HG03097 (cell line): Measurements from ENCODE around the gene RANGRF.
"Not testable (repeated sequence)": the region's sequence is repeated elsewhere in the genome, so short reads cannot be mapped to it uniquely, and the experiment has no call there.

Experiments used
- ATAC-seq: cut with Tn5 transposase; IDR thresholded peaks from one replicate; pipeline ENCODE4 v1.9.1; 2021; ENCODE audit not compliant: unreplicated experiment, low FRiP score

The RANGRF gene, protein sequence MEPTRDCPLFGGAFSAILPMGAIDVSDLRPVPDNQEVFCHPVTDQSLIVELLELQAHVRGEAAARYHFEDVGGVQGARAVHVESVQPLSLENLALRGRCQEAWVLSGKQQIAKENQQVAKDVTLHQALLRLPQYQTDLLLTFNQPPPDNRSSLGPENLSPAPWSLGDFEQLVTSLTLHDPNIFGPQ

GRCh38 chr17:8288336-8289102, at the start of gene RANGRF:
Gene RANGRF (plus strand): TSS chr17:8288670. CDS start chr17:8288789, 119 bp downstream.
- ATAC-seq: peak; percentile 71

DNA sequence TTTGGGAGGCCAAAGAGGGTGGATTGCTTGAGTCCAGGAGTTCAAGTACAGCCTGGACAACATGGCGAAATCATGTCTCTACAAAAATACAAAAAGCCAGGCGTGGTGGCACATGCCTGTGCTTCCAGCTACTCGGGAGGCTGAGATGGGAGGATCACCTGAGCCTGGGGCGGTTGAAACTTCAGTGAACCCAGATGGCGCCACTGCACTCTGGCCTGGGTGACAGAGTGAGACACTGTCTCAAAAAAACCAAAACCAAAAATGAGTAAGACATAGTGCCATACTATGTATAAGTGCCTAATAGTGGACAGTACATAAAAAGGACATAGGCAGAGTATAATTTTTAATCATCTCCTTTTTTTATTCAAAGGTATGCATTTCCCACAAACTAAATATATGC, 44.6 kb upstream of the RANGRF start:
- ATAC-seq: no peak

GRCh38 chr17:8244768-8245167, 43.7 kb upstream of the RANGRF start:
- ATAC-seq: no peak

DNA sequence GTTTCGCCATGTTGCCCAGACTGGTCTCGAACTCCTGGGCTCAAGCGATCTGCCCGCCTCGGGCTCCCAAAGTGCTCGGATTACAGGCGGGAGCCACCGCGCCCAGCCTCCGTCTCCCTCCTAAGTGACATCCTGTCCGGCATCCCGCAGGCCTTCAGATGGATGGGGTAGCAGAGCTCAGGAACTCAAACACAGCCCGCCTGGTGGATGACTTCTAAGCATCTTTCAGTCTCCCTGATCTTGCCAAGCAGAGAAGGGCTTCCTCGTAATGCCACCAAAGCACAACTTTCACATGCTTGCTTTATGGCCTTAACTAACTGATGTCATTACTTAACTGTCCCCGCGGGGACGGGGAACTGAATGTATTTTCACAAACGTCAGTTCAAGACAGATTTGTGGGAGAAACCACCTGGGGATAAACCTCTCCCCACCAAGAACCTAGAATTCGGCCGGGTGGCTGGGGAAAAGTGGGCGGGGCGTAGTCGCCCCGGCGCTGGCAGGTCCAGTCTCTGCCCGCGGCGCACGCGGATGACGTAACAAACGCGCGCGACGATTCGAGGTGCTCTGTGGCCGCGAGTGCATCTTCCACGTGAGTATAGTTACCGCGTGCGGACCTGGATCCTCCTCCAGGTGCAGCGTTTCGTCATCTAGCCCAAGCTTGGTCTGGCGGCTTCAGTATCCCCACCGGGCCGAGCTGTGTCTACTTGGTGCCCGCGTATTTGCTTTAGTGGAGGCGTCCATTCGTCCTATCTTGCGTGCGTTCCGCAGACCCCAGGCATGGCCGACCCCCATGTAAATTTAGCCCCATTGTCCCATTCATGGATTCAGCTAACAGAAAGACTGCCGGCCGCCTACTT, 39.5 kb upstream of the RANGRF start, which contains the start of gene PFAS:
PFAS (plus strand) TSS at position 539 of the 857 bp plus-strand sequence. CDS start 4,649 bp downstream, outside the sequence.
- ATAC-seq: peak; percentile 50

GRCh38 chr17:8249621-8250500, 38.6 kb upstream of the RANGRF start:
- ATAC-seq: no peak

GRCh38 chr17:8251411-8251810, 37.1 kb upstream of the RANGRF start:
- ATAC-seq: not testable (repeated sequence)

- ATAC-seq: no peak
These were observed 34.7 kb upstream of the RANGRF start for GRCh38 chr17:8253801-8254200.

DNA sequence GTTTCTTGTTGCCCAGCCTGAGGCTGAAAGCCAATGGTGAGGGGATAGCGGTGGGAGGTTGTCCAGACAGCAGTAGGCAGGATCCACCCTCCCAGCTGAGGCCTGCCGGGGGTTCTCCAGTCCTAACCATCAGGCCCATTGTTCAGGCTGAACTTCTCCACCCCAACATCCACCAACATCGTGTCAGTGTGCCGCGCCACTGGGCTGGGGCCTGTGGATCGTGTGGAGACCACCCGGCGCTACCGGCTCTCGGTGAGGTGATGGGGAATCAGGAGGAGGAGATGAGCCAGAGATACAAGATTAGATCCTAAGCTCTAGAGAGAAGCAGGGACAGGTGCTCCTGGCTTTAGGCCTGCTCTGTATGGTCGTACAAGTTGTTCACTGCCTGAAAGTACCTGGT, 33.6 kb upstream of the RANGRF start:
- no peak for ATAC-seq

DNA sequence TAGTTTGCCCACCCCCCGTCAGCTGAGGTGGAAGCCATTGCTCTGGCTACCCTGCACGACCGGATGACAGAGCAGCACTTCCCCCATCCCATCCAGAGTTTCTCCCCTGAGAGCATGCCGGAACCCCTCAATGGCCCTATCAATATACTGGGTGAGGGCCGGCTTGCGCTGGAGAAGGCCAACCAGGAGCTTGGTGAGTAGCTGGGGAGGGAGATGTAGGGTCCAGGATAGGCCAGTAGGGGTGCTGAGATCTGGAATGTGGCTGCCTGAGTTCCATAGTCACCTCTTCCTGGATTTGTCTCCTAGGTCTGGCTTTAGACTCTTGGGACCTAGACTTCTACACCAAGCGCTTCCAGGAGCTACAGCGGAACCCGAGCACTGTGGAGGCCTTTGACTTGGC, 33.0 kb upstream of the RANGRF start:
- ATAC-seq: no peak

DNA sequence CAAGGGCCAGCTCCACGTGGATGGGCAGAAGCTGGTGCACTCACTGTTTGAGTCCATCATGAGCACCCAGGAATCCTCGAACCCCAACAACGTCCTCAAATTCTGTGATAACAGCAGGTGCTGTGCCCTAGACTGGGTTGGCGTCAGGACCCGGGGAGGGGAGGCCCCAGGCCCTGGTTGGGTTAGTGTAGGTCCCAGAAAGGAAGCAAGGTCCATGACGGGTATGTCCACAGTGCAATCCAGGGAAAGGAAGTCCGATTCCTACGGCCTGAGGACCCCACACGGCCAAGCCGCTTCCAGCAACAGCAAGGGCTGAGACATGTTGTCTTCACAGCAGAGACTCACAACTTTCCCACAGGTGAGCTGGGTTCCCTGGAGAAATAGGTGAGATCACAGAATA, 32.2 kb upstream of the RANGRF start:
- no peak for ATAC-seq

GRCh38 chr17:8256691-8257090, 31.8 kb upstream of the RANGRF start:
- ATAC-seq: no peak

DNA sequence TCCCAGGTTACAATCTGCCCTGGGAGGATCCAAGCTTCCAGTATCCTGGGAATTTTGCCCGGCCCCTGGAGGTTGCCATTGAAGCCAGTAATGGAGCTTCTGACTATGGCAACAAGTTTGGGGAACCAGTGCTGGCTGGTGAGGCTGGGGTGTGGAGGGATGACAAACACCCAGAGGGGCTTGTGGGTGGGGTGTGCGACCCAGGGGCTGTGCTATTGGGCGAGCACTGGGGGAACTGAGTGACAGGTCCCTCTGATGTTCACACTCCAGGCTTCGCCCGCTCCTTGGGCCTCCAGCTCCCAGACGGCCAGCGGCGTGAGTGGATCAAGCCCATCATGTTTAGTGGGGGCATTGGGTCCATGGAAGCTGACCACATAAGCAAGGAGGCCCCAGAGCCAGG, 30.7 kb upstream of the RANGRF start:
- ATAC-seq: no peak

DNA sequence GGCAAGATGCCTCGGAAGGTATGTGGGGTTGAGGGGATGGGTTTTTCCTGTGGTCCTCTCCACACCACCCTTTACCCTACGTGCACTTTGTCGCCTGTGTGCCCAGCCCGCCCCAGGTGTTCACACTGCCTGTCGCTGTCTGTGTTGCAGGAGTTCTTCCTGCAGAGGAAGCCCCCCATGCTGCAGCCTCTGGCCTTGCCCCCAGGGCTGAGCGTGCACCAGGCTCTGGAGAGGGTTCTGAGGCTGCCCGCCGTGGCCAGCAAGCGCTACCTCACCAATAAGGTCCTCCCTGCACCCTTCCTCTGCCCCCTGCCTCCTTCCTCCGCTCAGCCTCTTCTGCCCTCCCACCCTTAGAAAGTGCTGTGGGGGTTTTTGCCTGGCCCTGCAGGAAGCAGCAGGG, 24.1 kb upstream of the RANGRF start:
- no peak for ATAC-seq

DNA sequence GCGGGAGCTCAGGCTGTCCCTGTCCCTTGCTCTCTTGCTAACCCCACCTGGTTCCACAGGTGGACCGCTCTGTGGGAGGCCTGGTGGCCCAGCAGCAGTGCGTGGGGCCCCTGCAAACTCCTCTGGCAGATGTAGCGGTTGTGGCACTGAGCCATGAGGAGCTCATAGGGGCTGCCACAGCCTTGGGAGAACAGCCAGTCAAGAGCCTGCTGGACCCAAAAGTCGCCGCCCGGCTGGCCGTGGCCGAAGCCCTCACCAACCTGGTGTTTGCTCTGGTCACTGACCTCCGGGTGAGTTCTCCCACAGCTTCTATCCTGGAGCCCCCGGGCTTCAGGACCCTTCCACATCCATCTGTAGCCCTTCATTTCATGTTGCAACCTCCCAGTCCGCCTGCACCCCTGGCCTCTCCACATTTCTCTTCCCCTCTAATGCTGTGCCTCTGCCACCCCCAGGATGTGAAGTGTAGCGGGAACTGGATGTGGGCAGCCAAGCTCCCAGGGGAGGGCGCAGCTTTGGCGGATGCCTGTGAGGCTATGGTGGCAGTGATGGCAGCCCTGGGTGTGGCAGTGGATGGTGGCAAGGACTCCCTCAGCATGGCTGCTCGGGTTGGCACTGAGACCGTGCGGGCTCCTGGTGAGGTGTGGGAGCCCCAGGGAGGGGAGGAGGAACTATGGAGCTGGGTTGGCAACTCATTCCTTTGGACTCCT, 23.5 kb upstream of the RANGRF start:
- no peak for ATAC-seq

DNA sequence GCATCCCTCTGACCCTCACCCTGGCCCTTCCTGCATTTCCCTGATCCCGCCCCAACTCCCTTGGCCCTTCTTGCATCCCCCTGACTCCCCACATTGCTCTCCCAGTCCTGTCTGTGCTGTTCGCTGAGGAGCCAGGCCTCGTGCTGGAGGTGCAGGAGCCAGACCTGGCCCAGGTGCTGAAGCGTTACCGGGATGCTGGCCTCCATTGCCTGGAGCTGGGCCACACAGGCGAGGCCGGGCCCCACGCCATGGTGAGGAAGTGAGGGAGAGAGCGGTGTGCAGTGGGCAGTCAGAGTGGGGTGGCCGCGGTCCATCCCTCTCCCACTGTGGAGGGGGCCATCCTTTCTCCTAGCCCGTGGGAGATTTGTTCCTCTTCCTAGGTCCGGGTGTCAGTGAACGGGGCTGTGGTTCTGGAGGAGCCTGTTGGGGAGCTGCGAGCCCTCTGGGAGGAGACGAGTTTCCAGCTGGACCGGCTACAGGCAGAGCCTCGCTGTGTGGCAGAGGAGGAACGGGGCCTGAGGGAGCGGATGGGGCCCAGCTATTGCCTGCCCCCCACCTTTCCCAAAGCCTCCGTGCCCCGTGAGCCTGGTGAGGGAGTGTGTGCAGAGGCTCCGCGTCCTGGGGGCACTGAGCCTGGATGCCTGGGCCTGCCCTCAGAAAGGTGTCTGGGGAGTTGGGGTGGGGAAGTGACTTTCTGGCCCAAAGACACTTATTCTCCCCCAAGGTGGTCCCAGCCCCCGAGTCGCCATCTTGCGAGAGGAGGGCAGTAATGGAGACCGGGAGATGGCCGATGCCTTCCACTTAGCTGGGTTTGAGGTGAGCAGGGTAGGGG, 21.6 kb upstream of the RANGRF start:
- ATAC-seq: no peak

DNA sequence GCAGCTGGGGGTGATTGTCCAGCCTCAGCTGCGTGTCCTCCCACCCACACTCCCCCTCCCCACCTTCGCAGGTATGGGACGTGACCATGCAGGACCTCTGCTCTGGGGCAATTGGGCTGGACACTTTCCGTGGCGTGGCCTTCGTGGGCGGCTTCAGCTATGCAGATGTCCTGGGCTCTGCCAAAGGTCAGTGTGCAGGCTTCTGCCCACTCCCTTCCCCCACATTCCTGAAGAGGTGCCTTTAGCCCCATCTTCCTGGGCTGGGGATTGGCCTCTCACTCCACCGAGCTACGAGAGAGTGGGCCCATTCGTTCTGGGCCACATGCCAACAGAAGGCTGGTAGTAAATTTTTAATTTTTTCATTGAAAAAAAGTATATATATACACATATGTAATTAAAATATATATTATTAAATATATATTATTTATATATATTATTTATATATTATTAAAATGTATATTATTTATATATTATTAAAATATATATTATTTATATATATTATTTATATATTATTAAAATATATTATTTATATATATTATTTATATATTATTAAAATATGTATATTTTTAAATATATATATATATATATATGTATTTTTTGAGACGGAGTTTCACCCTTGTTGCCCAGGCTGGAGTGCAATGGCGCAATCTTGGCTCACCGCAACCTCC, 20.9 kb upstream of the RANGRF start:
- no peak for ATAC-seq

DNA sequence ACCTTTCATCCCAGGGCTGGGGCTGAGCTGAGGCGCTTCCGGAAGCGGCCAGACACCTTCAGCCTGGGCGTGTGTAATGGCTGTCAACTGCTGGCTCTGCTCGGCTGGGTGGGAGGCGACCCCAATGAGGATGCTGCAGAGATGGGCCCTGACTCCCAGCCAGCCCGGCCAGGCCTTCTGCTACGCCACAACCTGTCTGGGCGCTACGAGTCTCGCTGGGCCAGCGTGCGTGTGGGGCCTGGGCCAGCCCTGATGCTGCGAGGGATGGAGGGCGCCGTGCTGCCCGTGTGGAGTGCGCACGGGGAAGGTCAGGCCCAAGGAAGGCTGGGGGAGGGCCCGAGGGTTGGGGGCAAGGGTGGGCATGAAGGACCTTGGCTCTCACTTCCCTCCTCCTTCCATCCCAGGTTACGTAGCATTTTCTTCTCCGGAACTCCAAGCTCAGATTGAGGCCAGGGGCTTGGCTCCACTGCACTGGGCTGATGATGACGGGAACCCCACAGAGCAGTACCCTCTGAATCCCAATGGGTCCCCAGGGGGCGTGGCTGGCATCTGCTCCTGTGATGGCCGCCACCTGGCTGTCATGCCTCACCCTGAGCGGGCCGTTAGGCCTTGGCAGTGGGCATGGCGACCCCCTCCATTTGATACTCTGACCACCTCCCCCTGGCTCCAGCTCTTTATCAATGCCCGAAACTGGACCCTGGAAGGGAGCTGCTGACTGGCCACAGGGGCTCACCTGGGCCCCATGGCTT, 19.7 kb upstream of the RANGRF start:
- no peak for ATAC-seq

GRCh38 chr17:8272421-8272820, 16.0 kb upstream of the RANGRF start:
- no peak for ATAC-seq
